Vagina (tissue), 2 donors: ENCODE measurements around the gene LRP2. TPM values are rescaled to one million over a fixed set of nuclear protein-coding genes. Genes with fewer than 3 reads are reported as not detected.
"Not testable (repeated sequence)": the region's sequence is repeated elsewhere in the genome, so short reads cannot be mapped to it uniquely, and the experiment has no call there.

ENCODE experiments used
- DNase-seq, 2 donors: peaks; one replicate each; pipeline ENCODE4 v3.0.0-alpha.2; 2017; ENCODE audit errors: extremely low spot score in 2 of 2
- H3K27ac ChIP-seq: fragments of 200-600 bp; sonication (generic); one replicate; pipeline ENCODE4 v1.5.1; 2019
- H3K27me3 ChIP-seq: fragments of 200-600 bp; sonication (generic); one replicate; pipeline ENCODE4 v1.5.1; 2019
- H3K36me3 ChIP-seq, 2 donors: fragments of 200-600 bp; sonication (generic); one replicate each; pipeline ENCODE4 v1.5.1; 2017 to 2019
- H3K4me1 ChIP-seq: fragments of 200-600 bp; sonication (generic); one replicate; pipeline ENCODE4 v1.5.1; 2019
- H3K4me3 ChIP-seq, 2 donors: fragments of 200-600 bp; sonication (generic); 1 replicate in 1 of 2; 2 replicates in 1 of 2; pipeline ENCODE4 v1.5.1; 2016 to 2019
- H3K9me3 ChIP-seq: fragments of 200-600 bp; sonication (generic); one replicate; pipeline ENCODE4 v1.5.1; 2019
- CTCF ChIP-seq, 3 experiments: fragments of 450-650 bp in 2 of 3; fragments of 200-600 bp in 1 of 3; sonication (generic) in 1 of 3; IDR thresholded peaks; one replicate each; pipeline ENCODE4 v1.5.1; 2017 to 2019; ENCODE audit warnings: antibody characterized with exemption in 3 of 3, mild to moderate bottlenecking in 2 of 3, moderate library complexity in 2 of 3
- POLR2A ChIP-seq, 2 donors: fragments of 450-650 bp; IDR thresholded peaks; one replicate each; pipeline ENCODE4 v1.6.1; 2017; ENCODE audit warnings: antibody characterized with exemption in 2 of 2, mild to moderate bottlenecking in 2 of 2, moderate library complexity in 2 of 2
- POLR2AphosphoS5 ChIP-seq, 2 donors: sonication (generic); formaldehyde crosslinking; IDR thresholded peaks; one replicate each; pipeline ENCODE4 v1.9.0; 2017; ENCODE audit warnings: antibody characterized with exemption in 2 of 2, mild to moderate bottlenecking in 2 of 2, low read depth in 1 of 2; ENCODE audit not compliant: insufficient read depth in 1 of 2
- intact Hi-C: fragments of 100-400 bp; cut with DNase I; formaldehyde crosslinking; loops from one replicate; pipeline ENCODE4 v1.15.1; 2023
- total RNA-seq: library from RNA; depleted of rRNA; stranded (reverse); fragments of >200 nt; gene quantifications from one replicate; pipeline ENCODE4 v1.2.3, GENCODE V29; 2016

The LRP2 gene
- total RNA-seq, 1 donor from 2014 or later, result not detected

GRCh38 chr2:169139993-169140767 lies 222.2 kb downstream of the LRP2 start:
- H3K27me3 ChIP-seq, result no peaks in the 10 kb centered on the region
- H3K9me3 ChIP-seq, result no peaks in the 10 kb centered on the region
- intact Hi-C loops, result loop anchor here (5.0 kb wide), 1 partner anchor 1247 kb away; no protein-coding TSS in a partner anchor
- no peak overlapping the region for H3K4me3 ChIP-seq
- no peak for DNase-seq
- TF ChIP-seq POLR2A (IDR thresholded peaks at IDR 0.05) (no peak), POLR2AphosphoS5 (IDR thresholded peaks at IDR 0.05; ENCODE audit: insufficient read depth in 1 of 2, low read depth in 1 of 2) (no peak), CTCF (IDR thresholded peaks at IDR 0.05) (no peak)
- H3K4me1 ChIP-seq, result no peaks in the 10 kb centered on the region
- H3K36me3 ChIP-seq, result no peaks in the 10 kb centered on the region
- H3K27ac ChIP-seq, result no peak overlapping the region

DNA sequence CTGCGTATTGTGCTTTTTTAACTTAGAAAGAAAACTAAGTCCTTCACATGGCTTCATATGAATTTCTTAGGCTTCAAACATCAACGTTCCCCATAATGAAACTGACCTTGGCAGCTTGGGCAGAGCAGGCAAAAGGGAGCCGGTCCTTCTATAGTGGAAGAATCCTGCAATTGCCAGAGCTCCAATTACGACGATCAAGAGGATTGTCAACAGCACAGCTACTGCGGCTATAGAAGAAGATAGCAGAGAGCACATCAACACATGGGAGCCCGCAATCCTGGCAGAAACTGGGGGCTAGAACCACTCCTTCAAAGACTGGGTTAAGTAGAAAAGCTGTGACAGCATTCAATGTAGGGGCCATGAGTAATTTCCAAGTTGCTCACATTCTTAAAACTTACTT lies 223.2 kb downstream of the LRP2 start:
- Histone ChIP-seq H3K36me3 (no peaks in the 10 kb centered on the region), H3K27ac (no peak overlapping the region), H3K27me3 (no peaks in the 10 kb centered on the region), H3K4me1 (no peaks in the 10 kb centered on the region), H3K9me3 (no peaks in the 10 kb centered on the region), H3K4me3 (no peak overlapping the region)
- no peak for DNase-seq
- TF ChIP-seq POLR2AphosphoS5 (IDR thresholded peaks at IDR 0.05; ENCODE audit: insufficient read depth in 1 of 2, low read depth in 1 of 2), result no peak
- no peak for TF ChIP-seq POLR2A (IDR thresholded peaks at IDR 0.05)
- TF ChIP-seq CTCF (IDR thresholded peaks at IDR 0.05), result no peak
- intact Hi-C loops, result loop anchor here (5.0 kb wide), 1 partner anchor 1248 kb away; no protein-coding TSS in a partner anchor

- H3K27me3 ChIP-seq, result no peaks in the 10 kb centered on the region
- TF ChIP-seq POLR2AphosphoS5 (IDR thresholded peaks at IDR 0.05; ENCODE audit: insufficient read depth in 1 of 2, low read depth in 1 of 2) (no peak), CTCF (IDR thresholded peaks at IDR 0.05) (no peak), POLR2A (IDR thresholded peaks at IDR 0.05) (no peak)
- DNase-seq, result no peak
- no peaks in the 10 kb centered on the region for H3K9me3 ChIP-seq
- no peak overlapping the region for H3K27ac ChIP-seq
- H3K36me3 ChIP-seq, result no peaks in the 10 kb centered on the region
- intact Hi-C loops, result loop anchor here (5.0 kb wide), 1 partner anchor 1249 kb away; no protein-coding TSS in a partner anchor
- no peaks in the 10 kb centered on the region for H3K4me1 ChIP-seq
- H3K4me3 ChIP-seq, result no peak overlapping the region
Observed at GRCh38 chr2:169137924-169138323, 224.4 kb downstream of the LRP2 start.

GRCh38 chr2:169136885-169137534 lies 225.3 kb downstream of the LRP2 start:
- H3K4me3 ChIP-seq, result no peak overlapping the region
- H3K27me3 ChIP-seq, result no peaks in the 10 kb centered on the region
- no peak for TF ChIP-seq CTCF (IDR thresholded peaks at IDR 0.05)
- no peak for TF ChIP-seq POLR2A (IDR thresholded peaks at IDR 0.05)
- no peak for TF ChIP-seq POLR2AphosphoS5 (IDR thresholded peaks at IDR 0.05; ENCODE audit: insufficient read depth in 1 of 2, low read depth in 1 of 2)
- intact Hi-C loops, result loop anchor here (5.0 kb wide), 1 partner anchor 1250 kb away; no protein-coding TSS in a partner anchor
- no peak overlapping the region for H3K27ac ChIP-seq
- no peaks in the 10 kb centered on the region for H3K9me3 ChIP-seq
- DNase-seq, result no peak
- H3K4me1 ChIP-seq, result no peaks in the 10 kb centered on the region
- no peaks in the 10 kb centered on the region for H3K36me3 ChIP-seq

DNA sequence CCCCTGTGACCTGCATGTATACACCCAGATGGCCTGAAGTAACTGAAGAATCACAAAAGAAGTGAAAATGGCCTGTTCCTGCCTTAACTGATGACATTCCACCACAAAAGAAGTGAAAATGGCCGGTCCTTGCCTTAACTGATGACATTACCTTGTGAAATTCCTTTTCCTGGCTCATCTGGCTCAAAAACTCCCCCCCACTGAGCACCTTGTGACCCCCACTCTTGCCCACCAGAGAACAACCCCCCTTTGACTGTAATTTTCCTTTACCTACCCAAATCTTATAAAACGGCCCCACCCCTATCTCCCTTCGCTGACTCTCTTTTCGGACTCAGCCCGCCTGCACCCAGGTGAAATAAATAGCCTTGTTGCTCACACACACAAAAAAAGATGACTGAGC lies 225.9 kb downstream of the LRP2 start:
- not testable (repeated sequence) for H3K36me3 ChIP-seq, H3K4me3 ChIP-seq, H3K4me1 ChIP-seq, H3K27me3 ChIP-seq, DNase-seq, H3K9me3 ChIP-seq, H3K27ac ChIP-seq
- intact Hi-C loops, result loop anchor here (5.0 kb wide), 1 partner anchor 1251 kb away; no protein-coding TSS in a partner anchor

DNA sequence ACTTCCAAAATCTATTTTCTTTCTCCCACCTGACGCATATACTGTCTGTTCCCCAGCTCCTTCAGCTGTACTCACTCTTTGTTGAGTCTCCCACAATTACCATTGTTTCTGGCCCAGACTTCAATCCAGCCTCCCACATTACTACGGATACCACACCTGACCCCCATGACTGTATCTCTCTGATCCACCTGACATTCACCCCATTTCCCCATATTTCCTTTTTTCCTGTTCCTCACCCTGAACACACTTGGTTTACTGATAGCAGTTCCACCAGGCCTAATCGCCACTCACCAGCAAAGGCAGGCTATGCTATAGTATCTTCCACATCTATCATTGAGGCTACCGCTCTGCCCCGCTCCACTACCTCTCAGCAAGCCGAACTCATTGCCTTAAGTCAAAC lies 228.1 kb downstream of the LRP2 start:
- H3K4me3 ChIP-seq, H3K4me1 ChIP-seq, H3K27me3 ChIP-seq, H3K36me3 ChIP-seq, DNase-seq, H3K9me3 ChIP-seq, H3K27ac ChIP-seq, intact Hi-C loops: not testable (repeated sequence)
